Kidney (tissue), 14 donors: Measurements from ENCODE around the gene CCR5. TPM values are rescaled to one million over a fixed set of nuclear protein-coding genes. Genes with fewer than 3 reads are reported as not detected.
"Not testable (repeated sequence)": the region's sequence is repeated elsewhere in the genome, so short reads cannot be mapped to it uniquely, and the experiment has no call there.

Experiments used
- DNase-seq, 5 donors: peaks; one replicate each; pipeline ENCODE4 v3.0.0-alpha.2; 2013 to 2020
- FAIRE-seq: peaks from 2 replicates; lab custom pipeline; 2012; peaks lifted over from hg19 to GRCh38; lab: Jason Lieb, UNC
- H3K27ac ChIP-seq, 2 donors: one replicate each; pipeline ENCODE4 v1.7.0; 2013; ENCODE audit warnings: low read depth in 2 of 2, low read length in 2 of 2, inconsistent platforms in 1 of 2
- H3K27me3 ChIP-seq: one replicate; pipeline ENCODE4 v1.7.1; 2013; ENCODE audit warnings: low read length, inconsistent platforms; ENCODE audit not compliant: control insufficient read depth, insufficient read depth
- H3K36me3 ChIP-seq, 3 donors: one replicate each; pipeline versions ENCODE4 v1.7.0 to v1.7.1; 2013; ENCODE audit warnings: low read length in 3 of 3, control low read depth in 1 of 3, inconsistent platforms in 1 of 3; ENCODE audit not compliant: insufficient read depth in 3 of 3, control insufficient read depth in 2 of 3
- H3K4me1 ChIP-seq, 3 donors: one replicate each; pipeline versions ENCODE4 v1.7.0 to v1.7.1; 2013; ENCODE audit warnings: low read length in 3 of 3, inconsistent platforms in 1 of 3, low read depth in 1 of 3; ENCODE audit not compliant: control insufficient read depth in 2 of 3, insufficient read depth in 2 of 3
- H3K4me3 ChIP-seq, 3 donors: one replicate each; pipeline versions ENCODE4 v1.7.0 to v1.8.1; 2013; ENCODE audit warnings: low read length in 3 of 3, control low read depth in 1 of 3, inconsistent platforms in 1 of 3
- H3K9ac ChIP-seq, 3 donors: one replicate each; pipeline versions ENCODE4 v1.7.0 to v1.7.1; 2013; ENCODE audit warnings: low read length in 3 of 3, control low read depth in 1 of 3, inconsistent platforms in 1 of 3
- H3K9me3 ChIP-seq, 3 donors: one replicate each; pipeline versions ENCODE4 v1.7.0 to v1.7.1; 2013; ENCODE audit warnings: low read length in 3 of 3, control low read depth in 1 of 3, inconsistent platforms in 1 of 3; ENCODE audit not compliant: control insufficient read depth in 2 of 3, insufficient read depth in 1 of 3
- intact Hi-C: fragments of 100-400 bp; cut with DNase I; formaldehyde crosslinking; loops from one replicate; pipeline ENCODE4 v1.11.1; 2022
- polyA plus RNA-seq: library from polyadenylated mRNA; stranded (reverse); fragments of 350-450 nt; fragmentation: Illumina TruSeq; extraction: RNeasy Lipid Tissue Mini Kit (QIAGEN cat#74804); gene quantifications from one replicate; pipeline ENCODE4 v1.2.3, GENCODE V29; 2014; ENCODE audit warnings: low read depth, low replicate concordance; ENCODE audit not compliant: insufficient read depth
- total RNA-seq: library from RNA; stranded (reverse); fragmentation: NEBNext Ultra II Directional; extraction: Animal tissue kit (Norgen Biotek cat#: 25700); gene quantifications from one replicate; pipeline ENCODE4 v1.2.1, GENCODE V29; 2021
- TF ChIP-seq, protein P1 (sequence below): IDR thresholded peaks from 3 replicates; pipeline ENCODE4 v1.5.1; 2012; ENCODE audit warnings: mild to moderate bottlenecking, moderate library complexity, borderline replicate concordance; ENCODE audit not compliant: insufficient read depth; ENCODE audit errors: extremely low read depth
- donor health status: control.
- donor health status: control.
- donor health status: control.
- donor health status: control.
- donor health status: control.
- donor health status: DM: yes; HTN: yes; CAD: no.
- donor health status: Normal renal cell carcinoma (clear cell type).

CCR5 gene
- total and polyA plus RNA-seq, 2 donors from 2014 or later, result 0.32 to 4.4 TPM

DNA sequence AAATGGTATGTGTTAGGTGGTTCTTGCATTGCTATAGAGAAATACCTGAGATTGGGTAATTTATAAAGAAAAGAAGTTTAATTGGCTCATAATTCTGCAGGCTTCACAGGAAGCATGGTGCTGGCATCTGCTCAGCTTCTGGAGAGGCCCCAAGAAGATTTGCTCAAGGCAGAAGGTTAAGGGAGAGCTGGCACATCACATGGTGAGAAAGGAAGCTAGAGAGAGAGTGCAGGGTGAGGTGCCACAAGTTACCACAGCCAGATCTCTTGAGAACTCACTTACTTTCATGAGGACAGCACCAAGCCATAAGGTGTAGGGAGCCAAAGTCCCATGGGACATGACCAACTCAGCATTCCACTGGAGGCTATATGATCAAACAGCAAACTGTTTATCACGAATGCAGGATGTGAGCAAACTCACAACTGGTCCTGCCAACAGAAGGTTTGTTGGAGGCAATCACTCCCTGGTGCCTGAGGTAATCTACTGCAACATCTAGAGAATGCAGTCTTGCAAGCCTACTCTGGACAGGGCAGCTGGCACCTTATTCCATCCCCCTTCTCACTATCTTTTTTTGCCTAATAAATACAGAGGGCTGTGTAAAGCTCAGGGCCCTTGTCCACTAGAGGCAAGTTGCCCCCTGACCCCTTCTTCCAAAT is 45.0 kb upstream of the CCR5 start:
- H3K9me3 ChIP-seq, result no peaks in the 10 kb centered on the region
- no peak overlapping the region for H3K27ac ChIP-seq
- DNase-seq (no peak), FAIRE-seq (no peak)
- H3K27me3 ChIP-seq, result no peaks in the 10 kb centered on the region
- intact Hi-C loops, result no loop called here
- H3K4me3 ChIP-seq, result no peak overlapping the region
- no peak overlapping the region for H3K9ac ChIP-seq
- no peaks in the 10 kb centered on the region for H3K4me1 ChIP-seq
- TF ChIP-seq, protein P1, sequence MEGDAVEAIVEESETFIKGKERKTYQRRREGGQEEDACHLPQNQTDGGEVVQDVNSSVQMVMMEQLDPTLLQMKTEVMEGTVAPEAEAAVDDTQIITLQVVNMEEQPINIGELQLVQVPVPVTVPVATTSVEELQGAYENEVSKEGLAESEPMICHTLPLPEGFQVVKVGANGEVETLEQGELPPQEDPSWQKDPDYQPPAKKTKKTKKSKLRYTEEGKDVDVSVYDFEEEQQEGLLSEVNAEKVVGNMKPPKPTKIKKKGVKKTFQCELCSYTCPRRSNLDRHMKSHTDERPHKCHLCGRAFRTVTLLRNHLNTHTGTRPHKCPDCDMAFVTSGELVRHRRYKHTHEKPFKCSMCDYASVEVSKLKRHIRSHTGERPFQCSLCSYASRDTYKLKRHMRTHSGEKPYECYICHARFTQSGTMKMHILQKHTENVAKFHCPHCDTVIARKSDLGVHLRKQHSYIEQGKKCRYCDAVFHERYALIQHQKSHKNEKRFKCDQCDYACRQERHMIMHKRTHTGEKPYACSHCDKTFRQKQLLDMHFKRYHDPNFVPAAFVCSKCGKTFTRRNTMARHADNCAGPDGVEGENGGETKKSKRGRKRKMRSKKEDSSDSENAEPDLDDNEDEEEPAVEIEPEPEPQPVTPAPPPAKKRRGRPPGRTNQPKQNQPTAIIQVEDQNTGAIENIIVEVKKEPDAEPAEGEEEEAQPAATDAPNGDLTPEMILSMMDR, result no peak
- no peaks in the 10 kb centered on the region for H3K36me3 ChIP-seq

DNA sequence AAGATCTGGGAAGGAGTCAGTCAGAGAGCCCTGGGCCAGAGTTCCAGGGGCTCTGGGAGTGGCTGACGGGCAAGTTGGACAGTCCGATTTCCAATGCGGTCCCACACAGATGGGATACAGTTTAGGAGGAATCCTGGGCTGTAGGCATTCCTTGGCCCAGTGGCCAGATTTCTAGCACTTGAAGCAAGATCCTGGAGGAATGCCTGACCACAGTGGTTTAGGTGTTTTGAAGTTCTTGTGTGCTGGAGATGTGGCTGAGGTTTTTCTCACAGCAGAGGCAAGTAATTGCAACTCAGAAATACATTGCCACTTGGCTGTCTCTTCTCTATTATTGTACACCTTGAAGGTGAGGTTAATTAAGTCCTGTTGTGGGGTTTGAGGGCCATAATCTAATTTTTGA is 40.1 kb upstream of the CCR5 start:
- H3K27ac ChIP-seq, intact Hi-C loops, H3K27me3 ChIP-seq, H3K9ac ChIP-seq, H3K36me3 ChIP-seq, H3K4me1 ChIP-seq, DNase-seq, H3K9me3 ChIP-seq, FAIRE-seq, H3K4me3 ChIP-seq: not testable (repeated sequence)

DNA sequence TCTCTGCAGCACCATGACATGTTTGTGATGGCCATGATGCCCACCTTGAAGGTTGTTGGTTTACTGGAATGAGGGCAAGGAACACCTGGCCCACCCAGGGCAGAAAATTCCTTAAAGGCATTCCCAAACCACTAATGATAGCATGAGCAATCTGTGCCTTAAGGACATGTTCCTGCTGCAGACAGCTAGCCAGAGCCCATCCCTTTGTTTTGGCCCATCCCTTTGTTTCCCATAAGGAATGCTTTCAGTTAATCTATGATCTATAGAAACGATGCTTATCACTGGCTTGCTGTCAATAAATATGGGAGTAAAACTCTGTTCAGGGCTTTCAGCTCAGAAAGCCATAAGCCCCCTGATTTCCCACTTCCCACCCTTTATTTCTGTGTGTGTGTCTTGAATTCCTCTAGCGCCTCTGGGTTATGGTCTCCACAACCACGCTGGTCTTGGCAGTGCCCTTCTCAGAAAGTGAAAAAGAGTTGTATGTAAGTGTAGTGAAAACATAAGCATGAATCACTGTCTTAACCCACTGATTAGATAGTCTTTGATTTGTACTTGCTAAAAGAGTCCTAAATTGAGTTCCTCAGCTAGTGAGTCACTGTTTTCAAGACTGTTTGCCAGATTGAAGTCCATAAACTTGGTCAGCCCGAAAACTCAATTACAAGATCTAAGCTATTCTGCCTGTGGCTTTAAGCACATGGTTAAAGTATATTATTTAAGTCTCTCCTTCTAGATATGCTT is 35.8 kb upstream of the CCR5 start:
- peak in 2 of 5 donors; percentile 1 to 25 for DNase-seq
- Histone ChIP-seq H3K9me3 (peaks cover 0 to 10% (median 2%) of the 10 kb centered on the region in 3 donors), H3K27me3 (no peaks in the 10 kb centered on the region), H3K27ac (no peak overlapping the region), H3K4me3 (no peak overlapping the region), H3K9ac (no peak overlapping the region), H3K36me3 (no peaks in the 10 kb centered on the region), H3K4me1 (peaks cover 0 to 2% (median 0%) of the 10 kb centered on the region in 3 donors)
- TF ChIP-seq, protein P1, result no peak
- no peak for FAIRE-seq
- intact Hi-C loops, result no loop called here

DNA sequence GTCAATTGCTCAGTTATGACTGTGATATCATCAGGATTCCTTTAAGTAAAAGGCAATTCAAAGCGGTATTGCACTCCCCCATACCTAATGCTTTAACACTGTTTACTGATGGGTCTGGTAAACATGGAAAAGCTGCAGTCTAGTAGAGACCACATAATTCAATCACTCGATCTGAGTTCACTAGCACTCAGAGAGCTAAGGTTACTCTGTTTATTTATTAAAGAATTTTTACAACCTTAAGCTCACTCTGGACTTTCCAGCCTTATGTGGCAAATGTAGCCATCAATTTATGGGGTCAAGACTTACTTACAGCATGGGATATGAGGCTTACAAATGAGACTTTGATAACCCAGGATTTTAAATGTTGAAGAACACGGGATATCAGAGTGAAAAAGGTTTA is 35.2 kb upstream of the CCR5 start:
- FAIRE-seq, result no peak
- peak in 2 of 5 donors; percentile 45 to 52 for DNase-seq
- intact Hi-C loops, result no loop called here
- Histone ChIP-seq H3K4me1 (peaks cover 0 to 2% (median 0%) of the 10 kb centered on the region in 3 donors), H3K36me3 (no peaks in the 10 kb centered on the region), H3K27ac (no peak overlapping the region), H3K9ac (no peak overlapping the region), H3K27me3 (no peaks in the 10 kb centered on the region), H3K4me3 (no peak overlapping the region), H3K9me3 (peaks cover 0 to 10% (median 2%) of the 10 kb centered on the region in 3 donors)
- TF ChIP-seq, protein P1, result no peak
